NCI-H1092 treated with DMSO at 0.1 percent for 48 hours (cell line): ENCODE measurements around the gene SLC20A1.
"Not testable (repeated sequence)": the region's sequence is repeated elsewhere in the genome, so short reads cannot be mapped to it uniquely, and the experiment has no call there.

Experiments
- DNase-seq: peaks from one replicate; lab custom pipeline; 2025; lab: John Stamatoyannopoulos, UW

The SLC20A1 gene

GRCh38 chr2:112646102-112646719, 472 bp downstream of the SLC20A1 start:
- peak; percentile 64 for DNase-seq

DNA sequence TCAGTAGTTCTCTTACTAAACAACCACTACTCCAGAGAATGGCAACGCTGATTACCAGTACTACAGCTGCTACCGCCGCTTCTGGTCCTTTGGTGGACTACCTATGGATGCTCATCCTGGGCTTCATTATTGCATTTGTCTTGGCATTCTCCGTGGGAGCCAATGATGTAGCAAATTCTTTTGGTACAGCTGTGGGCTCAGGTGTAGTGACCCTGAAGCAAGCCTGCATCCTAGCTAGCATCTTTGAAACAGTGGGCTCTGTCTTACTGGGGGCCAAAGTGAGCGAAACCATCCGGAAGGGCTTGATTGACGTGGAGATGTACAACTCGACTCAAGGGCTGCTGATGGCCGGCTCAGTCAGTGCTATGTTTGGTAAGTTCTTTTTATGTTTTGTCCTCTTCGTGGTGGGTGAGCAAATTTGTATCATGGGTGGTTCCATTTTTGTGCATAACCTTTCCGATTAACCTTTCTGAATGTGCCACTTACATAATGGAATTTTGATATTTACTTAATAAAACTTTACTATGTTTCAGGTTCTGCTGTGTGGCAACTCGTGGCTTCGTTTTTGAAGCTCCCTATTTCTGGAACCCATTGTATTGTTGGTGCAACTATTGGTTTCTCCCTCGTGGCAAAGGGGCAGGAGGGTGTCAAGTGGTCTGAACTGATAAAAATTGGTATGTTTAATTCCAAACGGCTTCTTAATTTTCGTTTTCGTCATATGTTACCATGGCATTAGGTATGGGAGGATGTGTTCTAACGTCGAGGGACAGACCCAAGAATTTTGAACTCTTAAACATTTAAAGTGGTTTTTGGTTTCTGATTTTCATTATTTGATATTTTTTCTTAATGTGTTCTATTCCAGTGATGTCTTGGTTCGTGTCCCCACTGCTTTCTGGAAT, 1.3 kb downstream of the SLC20A1 start:
- no peak for DNase-seq

DNA sequence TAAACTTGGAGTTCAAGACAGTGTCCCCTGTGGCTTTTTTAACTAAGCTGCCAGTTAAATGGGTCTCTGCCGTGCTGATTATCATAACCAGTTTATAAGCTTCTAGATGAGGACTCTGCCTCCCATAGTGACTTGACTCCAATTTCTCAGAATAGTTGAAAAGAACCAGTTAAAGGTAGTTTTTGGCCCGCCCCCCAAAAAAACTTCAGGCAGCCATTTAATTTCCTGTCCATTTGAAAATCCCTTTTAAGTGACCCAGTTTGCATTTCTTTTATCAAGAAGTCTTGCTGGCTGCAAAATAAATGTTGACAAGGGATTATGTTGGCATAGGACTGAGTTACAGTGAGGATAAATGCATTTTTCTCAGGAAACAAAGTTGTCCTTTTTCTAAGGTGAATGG, 2.3 kb downstream of the SLC20A1 start:
- no peak for DNase-seq

DNA sequence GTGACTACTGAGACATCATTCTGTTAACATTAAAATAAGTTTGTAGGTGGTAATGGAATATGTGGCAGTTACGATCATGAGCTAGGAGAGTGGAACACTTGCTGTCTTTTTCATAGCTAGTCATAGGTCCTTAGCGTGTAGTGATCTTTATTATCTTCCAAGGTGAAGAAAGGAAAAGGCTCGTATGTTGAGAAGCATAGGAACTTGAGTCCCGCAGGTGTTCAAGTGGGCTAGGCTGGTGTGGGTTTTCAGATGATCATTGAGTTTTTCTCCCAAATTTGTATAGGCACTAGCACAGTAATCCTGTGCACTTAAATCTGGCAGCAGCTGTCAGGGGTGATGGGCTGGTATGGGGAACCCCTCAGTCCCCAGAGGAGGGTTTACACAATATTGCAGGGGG, 10.9 kb downstream of the SLC20A1 start:
- no peak for DNase-seq

DNA sequence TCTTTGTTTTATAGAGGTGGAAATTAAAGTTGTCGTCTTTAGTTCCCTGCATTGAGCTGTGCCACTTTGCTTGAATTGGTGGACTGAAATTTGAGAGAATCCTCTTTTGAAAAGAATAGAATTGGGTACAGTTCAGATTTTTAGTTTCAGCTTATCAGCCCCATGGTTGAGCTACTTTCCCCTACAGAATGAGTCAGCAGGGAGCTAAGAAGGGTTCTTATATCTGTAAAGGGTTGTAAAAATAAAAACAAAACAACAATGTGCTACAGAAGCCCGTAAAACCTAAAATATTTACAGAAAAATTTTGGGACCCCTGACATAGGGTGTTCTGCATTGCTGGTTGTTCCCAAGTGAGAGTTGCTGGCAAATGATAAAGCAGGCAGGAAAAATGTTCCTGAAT, 12.6 kb downstream of the SLC20A1 start:
- DNase-seq, result no peak

- DNase-seq, result no peak
Measured at GRCh38 chr2:112658839-112659667, 13.3 kb downstream of the SLC20A1 start.

- DNase-seq, result no peak
Measured at GRCh38 chr2:112660138-112660537, 14.4 kb downstream of the SLC20A1 start.

- DNase-seq, result no peak
Measured at GRCh38 chr2:112661656-112662305, 16.0 kb downstream of the SLC20A1 start.

DNA sequence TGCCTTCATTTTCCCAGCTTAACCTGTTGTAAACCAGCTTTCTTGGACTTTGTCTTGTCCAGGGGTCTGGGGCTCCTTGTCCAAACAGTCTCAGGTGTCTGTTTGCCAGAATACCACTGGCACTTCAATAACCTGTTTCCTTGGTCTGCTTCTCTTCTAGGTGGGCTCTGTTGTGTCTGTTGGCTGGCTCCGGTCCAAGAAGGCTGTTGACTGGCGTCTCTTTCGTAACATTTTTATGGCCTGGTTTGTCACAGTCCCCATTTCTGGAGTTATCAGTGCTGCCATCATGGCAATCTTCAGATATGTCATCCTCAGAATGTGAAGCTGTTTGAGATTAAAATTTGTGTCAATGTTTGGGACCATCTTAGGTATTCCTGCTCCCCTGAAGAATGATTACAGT, 17.0 kb downstream of the SLC20A1 start:
- DNase-seq, result no peak

DNA sequence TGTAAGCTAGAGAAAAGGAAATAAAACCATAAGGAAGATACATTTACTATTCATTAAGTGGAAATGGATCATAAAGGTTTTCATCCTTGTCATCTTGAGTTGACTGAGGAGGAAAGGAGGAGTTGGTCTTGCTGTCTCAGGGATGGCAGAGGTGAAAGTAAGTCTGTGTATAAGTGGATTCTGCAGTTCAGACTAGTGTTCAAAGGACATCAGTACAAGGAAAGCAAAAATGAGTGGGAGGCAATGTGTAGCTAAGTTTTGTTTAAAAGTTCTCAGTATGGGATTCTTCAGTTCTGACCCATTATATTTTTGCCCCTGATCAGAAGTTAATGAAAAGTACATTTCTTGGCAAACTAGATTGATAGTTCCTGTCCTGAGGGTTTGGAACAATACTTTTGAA, 18.9 kb downstream of the SLC20A1 start:
- no peak for DNase-seq

DNA sequence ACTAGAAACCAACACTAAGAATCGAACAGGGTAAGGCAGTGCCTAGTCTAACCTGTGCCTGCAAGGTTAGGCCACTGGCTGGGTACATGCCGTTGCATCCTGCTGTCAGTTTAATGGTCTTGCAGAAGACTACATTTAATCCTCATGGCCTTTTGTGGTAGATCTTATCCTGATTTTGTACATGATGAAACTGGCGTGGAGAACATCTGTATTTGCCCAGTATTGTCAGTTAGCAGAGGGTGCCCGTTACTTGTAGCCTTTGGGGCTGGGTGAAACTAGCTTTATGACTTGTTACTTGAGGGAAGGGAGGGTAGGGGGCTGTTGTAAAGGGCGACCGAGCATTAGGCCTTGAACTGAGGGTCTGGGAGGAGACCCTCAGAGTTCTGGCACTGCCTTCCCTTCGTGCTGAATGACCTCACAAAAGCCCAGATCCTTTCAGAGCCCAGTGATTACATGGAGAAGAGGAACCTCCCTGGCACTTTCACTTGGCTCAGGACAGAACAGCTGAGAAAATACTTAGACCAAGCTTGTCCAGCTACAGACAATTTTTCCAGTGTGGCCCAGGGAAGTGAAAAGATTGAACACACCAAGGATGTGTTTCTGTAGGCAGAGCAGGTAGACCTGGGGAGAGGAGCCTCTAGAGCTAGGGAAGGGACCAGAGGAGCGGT, 19.5 kb downstream of the SLC20A1 start:
- no peak for DNase-seq

DNA sequence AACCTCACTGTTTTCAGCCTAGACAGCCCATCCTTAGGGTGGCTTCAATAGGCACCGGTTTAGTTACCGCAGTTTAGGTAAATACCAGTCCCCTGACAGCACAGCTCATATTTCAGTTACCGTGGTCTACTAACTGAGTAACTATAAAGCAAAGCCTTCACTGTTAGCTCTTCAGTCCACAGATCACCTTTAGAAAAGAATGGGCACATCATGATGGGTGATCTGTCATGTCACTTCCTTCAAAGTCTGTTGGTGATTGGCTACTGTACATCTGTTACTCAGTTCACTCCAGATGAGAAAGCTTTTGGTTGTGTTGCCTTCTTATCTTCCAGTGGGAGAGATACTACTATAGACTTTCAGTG, 21.0 kb downstream of the SLC20A1 start:
- no peak for DNase-seq

GRCh38 chr2:112667540-112667939, 21.8 kb downstream of the SLC20A1 start:
- not testable (repeated sequence) for DNase-seq

GRCh38 chr2:112669667-112670066, 23.9 kb downstream of the SLC20A1 start:
- no peak for DNase-seq

- DNase-seq, result no peak
Measured at GRCh38 chr2:112670252-112671022, 24.7 kb downstream of the SLC20A1 start.

- DNase-seq, result no peak
Measured at GRCh38 chr2:112671801-112672200, 26.1 kb downstream of the SLC20A1 start.

- DNase-seq, result no peak
Measured at GRCh38 chr2:112673008-112673407, 27.3 kb downstream of the SLC20A1 start.

GRCh38 chr2:112674229-112674628, 28.5 kb downstream of the SLC20A1 start:
- no peak for DNase-seq

- no peak for DNase-seq
Measured at GRCh38 chr2:112679484-112679883, 33.7 kb downstream of the SLC20A1 start.

DNA sequence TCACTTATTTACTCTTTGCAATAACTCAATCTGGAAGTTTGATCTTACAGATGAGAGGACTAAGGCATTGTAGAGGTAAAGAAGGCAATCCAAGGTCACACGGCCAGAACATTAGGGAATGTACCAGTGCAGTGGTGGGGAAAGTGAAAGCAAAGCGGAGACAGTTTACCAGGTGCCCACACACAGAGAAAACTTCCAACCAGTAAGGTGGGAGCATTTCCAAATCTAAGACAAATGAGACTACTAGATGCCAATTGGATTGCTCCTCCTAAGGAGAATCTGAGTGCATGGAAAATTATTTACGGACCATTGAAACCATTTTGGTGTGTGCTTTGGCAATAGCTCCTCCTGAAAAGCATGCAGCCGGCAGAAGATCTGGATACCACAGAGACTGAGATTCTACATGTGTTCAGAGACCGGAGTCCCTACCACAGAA, 34.9 kb downstream of the SLC20A1 start:
- no peak for DNase-seq

DNA sequence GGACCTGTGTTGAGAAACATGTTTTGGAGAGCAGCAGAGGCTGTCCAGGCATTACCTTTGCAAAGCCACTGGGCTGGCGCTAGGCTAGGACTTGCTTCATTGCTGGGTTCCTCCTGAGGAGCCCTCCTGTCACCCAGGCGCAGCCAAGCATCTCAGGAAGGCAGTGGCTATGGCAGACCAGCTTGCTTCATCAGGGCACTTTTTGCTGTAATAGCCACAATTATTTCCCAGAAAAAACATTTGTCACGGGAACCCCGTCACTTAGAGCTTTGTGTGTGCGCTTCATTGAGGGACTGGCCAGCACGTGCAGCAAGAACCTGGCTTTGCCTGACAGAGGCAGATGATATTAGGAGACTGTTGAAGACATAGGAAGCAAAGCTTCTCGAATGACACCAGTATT, 36.4 kb downstream of the SLC20A1 start:
- no peak for DNase-seq
